Activated T-cell treated with anti-CD3 and anti-CD28 coated beads, Interleukin-2, amount 50 U/mL, for 4 hours (primary cell): Measurements from ENCODE around the gene STRIP2. TPM values are rescaled to one million over a fixed set of nuclear protein-coding genes. Genes with fewer than 3 reads are reported as not detected.
"Not testable (repeated sequence)": the region's sequence is repeated elsewhere in the genome, so short reads cannot be mapped to it uniquely, and the experiment has no call there.

ENCODE experiments used
- ATAC-seq, 2 donors: fragments of 200-7000 bp; cut with Tn5 transposase; one replicate each; pipeline ENCODE4 v1.10.0; 2021
- DNase-seq: peaks from one replicate; pipeline ENCODE4 v3.0.0-alpha.2; 2020
- H3K27me3 Mint-ChIP-seq: one replicate; pipeline ENCODE4 v1.8.0; 2021; ENCODE audit warnings: low read depth, mixed read lengths
- H3K36me3 Mint-ChIP-seq: one replicate; pipeline ENCODE4 v1.8.0; 2022; ENCODE audit warnings: mixed read lengths; ENCODE audit not compliant: insufficient read depth
- H3K4me1 Mint-ChIP-seq: one replicate; pipeline ENCODE4 v1.8.0; 2021; ENCODE audit warnings: low read depth, mixed read lengths
- H3K4me3 Mint-ChIP-seq: one replicate; pipeline ENCODE4 v1.8.0; 2021; ENCODE audit warnings: mild to moderate bottlenecking, moderate library complexity, mixed read lengths
- H3K9me3 Mint-ChIP-seq: one replicate; pipeline ENCODE4 v1.8.0; 2021; ENCODE audit warnings: mixed read lengths
- total RNA-seq, 3 donors: library from RNA; stranded (reverse); gene quantifications; one replicate each; pipeline ENCODE4 v1.2.1, GENCODE V29; 2021

Gene STRIP2
- total RNA-seq, 3 donors from 2014 or later = 51.6 to 64.1 (median 56.1) TPM

DNA sequence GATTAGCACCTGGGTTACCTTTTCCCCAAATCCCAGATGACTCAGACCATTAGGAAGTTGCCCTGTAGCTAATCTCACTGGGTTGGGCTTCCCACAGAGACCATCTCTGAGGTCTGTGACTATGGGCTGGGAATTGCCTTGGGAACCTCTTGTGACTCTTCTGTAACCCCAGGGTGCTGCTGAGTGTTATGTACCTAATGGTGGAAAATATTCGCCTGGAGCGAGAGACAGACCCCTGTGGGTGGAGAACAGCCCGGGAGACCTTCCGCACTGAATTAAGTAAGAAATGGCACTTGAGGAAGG is 20.0 kb downstream of the STRIP2 start:
- Mint-ChIP-seq H3K4me3 (no peak overlapping the region), H3K4me1 (no peaks in the 10 kb centered on the region), H3K36me3 (peaks cover 49% of the 10 kb centered on the region), H3K9me3 (peaks cover under 1% of the 10 kb centered on the region), H3K27me3 (no peaks in the 10 kb centered on the region)
- ATAC-seq (no peak), DNase-seq (no peak)

DNA sequence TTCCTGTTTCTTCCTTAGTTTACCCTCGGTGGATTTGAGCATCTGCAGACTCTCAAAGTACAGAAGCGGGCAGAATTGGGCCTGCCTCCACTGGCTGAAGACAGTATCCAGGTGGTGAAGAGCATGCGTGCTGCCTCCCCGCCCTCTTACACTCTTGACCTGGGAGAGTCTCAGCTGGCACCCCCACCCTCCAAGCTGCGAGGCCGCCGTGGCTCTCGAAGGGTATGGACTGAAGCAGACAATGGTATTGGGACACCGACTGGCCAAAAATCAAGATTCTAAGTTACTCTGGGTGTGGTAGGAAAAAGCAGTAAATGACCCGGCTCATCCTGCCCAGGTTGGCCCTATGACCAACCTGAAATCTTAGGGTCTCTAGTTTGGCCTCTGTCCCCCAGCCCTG is 22.2 kb downstream of the STRIP2 start:
- no peak for ATAC-seq
- DNase-seq = no peak
- Mint-ChIP-seq H3K4me3 (no peak overlapping the region), H3K36me3 (peaks cover 36% of the 10 kb centered on the region), H3K4me1 (no peaks in the 10 kb centered on the region), H3K27me3 (no peaks in the 10 kb centered on the region), H3K9me3 (no peaks in the 10 kb centered on the region)

GRCh38 chr7:129457101-129457500 is 22.9 kb downstream of the STRIP2 start:
- Mint-ChIP-seq H3K9me3 (no peaks in the 10 kb centered on the region), H3K27me3 (no peaks in the 10 kb centered on the region), H3K4me3 (no peak overlapping the region), H3K36me3 (peaks cover 31% of the 10 kb centered on the region), H3K4me1 (no peaks in the 10 kb centered on the region)
- DNase-seq (no peak), ATAC-seq (no peak)

- Mint-ChIP-seq H3K36me3 (peaks cover 28% of the 10 kb centered on the region), H3K9me3 (no peaks in the 10 kb centered on the region), H3K4me3 (no peak overlapping the region), H3K27me3 (no peaks in the 10 kb centered on the region), H3K4me1 (no peaks in the 10 kb centered on the region)
- DNase-seq (no peak), ATAC-seq (no peak)
These were observed 23.9 kb downstream of the STRIP2 start for GRCh38 chr7:129458171-129458570.

DNA sequence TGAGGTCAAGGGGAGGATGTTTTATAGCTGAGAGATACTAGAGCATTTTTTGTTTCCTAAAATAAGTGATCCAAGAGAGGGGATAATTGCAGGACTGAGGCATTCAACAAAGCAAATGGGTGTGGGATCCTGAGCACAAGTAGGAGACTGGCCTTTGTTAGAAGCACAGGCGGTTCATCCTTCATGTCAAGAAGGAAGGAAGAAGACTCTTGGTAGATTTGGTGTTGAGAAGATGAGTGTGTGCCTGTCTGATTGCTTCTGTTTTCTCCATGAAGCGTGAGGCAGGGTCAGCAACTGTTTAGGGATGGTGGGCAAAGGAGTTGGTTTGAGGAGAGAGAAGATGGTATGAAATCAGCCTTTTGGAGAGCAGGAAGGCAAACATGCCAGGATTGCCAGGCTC is 27.6 kb downstream of the STRIP2 start:
- ATAC-seq (no peak), DNase-seq (no peak)
- Mint-ChIP-seq H3K4me3 (no peak overlapping the region), H3K27me3 (no peaks in the 10 kb centered on the region), H3K4me1 (no peaks in the 10 kb centered on the region), H3K9me3 (no peaks in the 10 kb centered on the region), H3K36me3 (peaks cover 29% of the 10 kb centered on the region)

DNA sequence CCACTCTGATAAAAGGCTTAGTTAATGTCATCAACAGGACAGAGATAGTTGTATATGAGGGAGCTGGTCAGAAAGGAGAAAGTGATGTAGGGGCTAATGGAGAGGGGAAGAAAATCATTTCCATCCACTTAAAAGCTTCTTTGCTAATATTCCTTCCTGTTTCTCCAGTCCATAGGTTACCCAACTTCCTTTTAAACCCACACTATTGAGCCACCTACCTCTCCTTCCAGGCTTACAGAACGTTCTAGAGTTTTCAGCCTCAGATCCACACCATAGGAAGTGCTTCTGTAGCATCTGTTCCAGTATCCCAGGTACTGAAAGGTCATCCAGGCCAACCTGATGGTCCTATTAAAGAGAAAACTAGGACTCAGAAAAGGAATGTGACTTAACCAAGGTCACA is 28.2 kb downstream of the STRIP2 start:
- no peak for DNase-seq
- Mint-ChIP-seq H3K9me3 (no peaks in the 10 kb centered on the region), H3K36me3 (peaks cover 31% of the 10 kb centered on the region), H3K4me3 (no peak overlapping the region), H3K27me3 (no peaks in the 10 kb centered on the region), H3K4me1 (no peaks in the 10 kb centered on the region)
- ATAC-seq = no peak

- DNase-seq (no peak), ATAC-seq (no peak)
- Mint-ChIP-seq H3K36me3 (peaks cover 20% of the 10 kb centered on the region), H3K4me3 (no peak overlapping the region), H3K9me3 (no peaks in the 10 kb centered on the region), H3K4me1 (no peaks in the 10 kb centered on the region), H3K27me3 (no peaks in the 10 kb centered on the region)
These were observed 30.0 kb downstream of the STRIP2 start for GRCh38 chr7:129464194-129464593.

- Mint-ChIP-seq H3K36me3 (peaks cover 20% of the 10 kb centered on the region), H3K4me3 (no peak overlapping the region), H3K27me3 (no peaks in the 10 kb centered on the region), H3K4me1 (no peaks in the 10 kb centered on the region), H3K9me3 (no peaks in the 10 kb centered on the region)
- ATAC-seq = no peak
- no peak for DNase-seq
These were observed 30.8 kb downstream of the STRIP2 start for GRCh38 chr7:129465080-129465479.

DNA sequence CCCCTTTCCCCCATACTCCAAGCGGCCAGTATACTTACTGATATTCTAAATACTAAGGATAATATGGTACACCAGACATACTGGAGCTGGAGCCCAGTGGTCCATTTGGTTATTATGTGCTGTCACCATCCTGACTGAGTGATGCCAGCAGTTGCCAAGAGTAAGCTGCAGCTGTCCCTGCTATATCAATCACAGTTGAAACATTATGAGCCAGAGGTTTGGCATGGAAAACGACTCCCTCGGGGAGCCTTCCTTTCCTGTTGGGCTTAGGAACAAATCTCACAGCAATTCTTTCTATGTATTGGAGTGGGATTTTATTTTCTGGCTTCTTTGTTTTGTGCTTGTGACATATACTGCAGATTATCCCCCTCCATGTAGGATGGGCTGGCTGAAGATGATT is 32.6 kb downstream of the STRIP2 start:
- Mint-ChIP-seq H3K36me3 (peaks cover 20% of the 10 kb centered on the region), H3K27me3 (no peaks in the 10 kb centered on the region)
- ATAC-seq = no peak

GRCh38 chr7:129468087-129468486 is 33.9 kb downstream of the STRIP2 start:
- DNase-seq = no peak
- Mint-ChIP-seq H3K27me3 (no peaks in the 10 kb centered on the region), H3K4me3 (no peak overlapping the region), H3K36me3 (peaks cover 18% of the 10 kb centered on the region), H3K4me1 (peaks cover 6% of the 10 kb centered on the region), H3K9me3 (no peaks in the 10 kb centered on the region)
- ATAC-seq = no peak

More for the DNA sequence above, 32.6 kb downstream of the STRIP2 start:
- Mint-ChIP-seq H3K4me1 (peaks cover 6% of the 10 kb centered on the region), H3K4me3 (no peak overlapping the region), H3K9me3 (no peaks in the 10 kb centered on the region)
- no peak for DNase-seq

GRCh38 chr7:129468547-129468946 is 34.3 kb downstream of the STRIP2 start:
- Mint-ChIP-seq H3K4me3 (no peak overlapping the region), H3K4me1 (peaks cover 6% of the 10 kb centered on the region), H3K36me3 (peaks cover 17% of the 10 kb centered on the region), H3K9me3 (no peaks in the 10 kb centered on the region), H3K27me3 (no peaks in the 10 kb centered on the region)
- ATAC-seq (no peak), DNase-seq (no peak)

GRCh38 chr7:129469930-129470329 is 35.7 kb downstream of the STRIP2 start:
- ATAC-seq (no peak), DNase-seq (no peak)
- Mint-ChIP-seq H3K27me3 (no peaks in the 10 kb centered on the region), H3K4me1 (peaks cover 6% of the 10 kb centered on the region), H3K9me3 (no peaks in the 10 kb centered on the region), H3K36me3 (peaks cover 8% of the 10 kb centered on the region), H3K4me3 (no peak overlapping the region)

- Mint-ChIP-seq H3K4me3 (no peak overlapping the region), H3K9me3 (no peaks in the 10 kb centered on the region), H3K27me3 (no peaks in the 10 kb centered on the region), H3K4me1 (peaks cover 6% of the 10 kb centered on the region), H3K36me3 (peaks cover 6% of the 10 kb centered on the region)
- ATAC-seq (no peak), DNase-seq (no peak)
These were observed 36.2 kb downstream of the STRIP2 start for GRCh38 chr7:129470411-129470810.

DNA sequence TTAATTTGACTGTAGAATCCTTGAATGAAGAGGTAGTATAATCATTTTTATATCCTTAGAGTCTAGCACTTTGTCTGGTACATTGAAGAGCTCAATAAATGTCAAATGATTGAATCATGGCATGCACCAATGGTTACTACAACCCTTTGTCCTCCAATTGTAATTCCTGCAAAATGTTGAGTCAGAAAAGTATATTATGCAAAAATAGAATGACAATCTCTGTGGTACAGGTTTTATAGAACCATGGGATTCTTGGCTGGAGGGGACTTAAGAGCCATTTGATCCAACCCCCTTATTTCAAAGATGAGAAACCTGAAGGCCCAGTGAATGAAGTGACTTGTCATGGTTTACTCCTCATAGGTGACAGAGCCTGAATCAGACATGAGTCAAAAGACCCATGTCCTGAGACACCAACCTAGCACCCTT is 37.2 kb downstream of the STRIP2 start:
- peaks cover 6% of the 10 kb centered on the region for H3K36me3 Mint-ChIP-seq
- peak; percentile 79 to 86 for ATAC-seq
- no peak for DNase-seq
- H3K4me3 Mint-ChIP-seq = no peak overlapping the region
- no peaks in the 10 kb centered on the region for H3K27me3 Mint-ChIP-seq
- H3K4me1 Mint-ChIP-seq = peaks cover 6% of the 10 kb centered on the region
- no peaks in the 10 kb centered on the region for H3K9me3 Mint-ChIP-seq

DNA sequence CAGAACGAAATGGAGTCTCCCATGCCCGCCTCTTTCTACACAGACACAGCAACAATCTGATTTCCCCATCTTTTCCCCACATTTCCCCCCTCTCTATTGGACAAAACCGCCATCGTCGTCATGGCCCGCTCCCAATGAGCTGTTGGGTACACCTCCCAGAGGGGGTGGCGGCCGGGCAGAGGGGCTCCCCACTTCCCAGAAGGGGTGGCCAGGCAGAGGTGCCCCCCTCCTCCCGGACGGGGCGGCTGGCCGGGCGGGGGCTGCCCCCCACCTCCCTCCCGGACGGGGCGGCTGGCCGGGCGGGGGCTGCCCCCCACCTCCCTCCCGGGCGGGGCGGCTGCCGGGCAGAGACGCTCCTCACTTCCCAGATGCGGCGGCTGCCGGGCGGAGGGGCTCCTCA is 41.7 kb downstream of the STRIP2 start:
- H3K4me1 Mint-ChIP-seq, H3K4me3 Mint-ChIP-seq, DNase-seq, ATAC-seq, H3K27me3 Mint-ChIP-seq, H3K9me3 Mint-ChIP-seq, H3K36me3 Mint-ChIP-seq: not testable (repeated sequence)

DNA sequence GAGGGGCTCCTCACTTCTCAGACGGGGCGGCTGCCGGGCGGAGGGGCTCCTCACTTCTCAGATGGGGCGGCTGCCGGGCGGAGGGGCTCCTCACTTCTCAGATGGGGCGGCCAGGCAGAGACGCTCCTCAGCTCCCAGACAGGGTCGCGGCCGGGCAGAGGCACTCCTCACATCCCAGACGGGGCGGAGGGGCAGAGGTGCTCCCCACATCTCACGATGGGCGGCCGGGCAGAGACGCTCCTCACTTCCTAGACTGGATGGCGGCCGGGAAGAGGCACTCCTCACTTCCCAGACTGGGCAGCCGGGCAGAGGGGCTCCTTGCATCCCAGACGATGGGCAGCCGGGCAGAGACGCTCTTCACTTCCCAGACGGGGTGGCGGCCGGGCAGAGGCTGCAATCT is 42.2 kb downstream of the STRIP2 start:
- not testable (repeated sequence) for DNase-seq, ATAC-seq, H3K4me1 Mint-ChIP-seq, H3K9me3 Mint-ChIP-seq, H3K36me3 Mint-ChIP-seq, H3K27me3 Mint-ChIP-seq, H3K4me3 Mint-ChIP-seq
